ENCODE results near the gene COQ5.
"Not testable (repeated sequence)": the region's sequence is repeated elsewhere in the genome, so short reads cannot be mapped to it uniquely, and the experiment has no call there.

The COQ5 gene

GRCh38 chr12:120537856-120538220 is 8.9 kb upstream of the COQ5 start:
- no peak for DNase-seq (ENCODE audit: low read depth)
- no peak overlapping the region for H3K4me3 ChIP-seq (ENCODE audit: low read depth, low read length)
- TF ChIP-seq CTCF (conservative IDR thresholded peaks at IDR 0.05; ENCODE audit: low read depth, low read length): no peak

GRCh38 chr12:120536064-120536791 is 7.3 kb upstream of the COQ5 start:
- DNase-seq (ENCODE audit: low read depth): no peak
- no peak for TF ChIP-seq CTCF (conservative IDR thresholded peaks at IDR 0.05; ENCODE audit: low read depth, low read length)
- H3K4me3 ChIP-seq (ENCODE audit: low read depth, low read length): peak overlapping the region; percentile 93

- no peak for TF ChIP-seq CTCF (conservative IDR thresholded peaks at IDR 0.05; ENCODE audit: low read depth, low read length)
- peak; percentile 89 for DNase-seq (ENCODE audit: low read depth)
- peak overlapping the region; percentile 93 for H3K4me3 ChIP-seq (ENCODE audit: low read depth, low read length)
These were observed 6.0 kb upstream of the COQ5 start for GRCh38 chr12:120534703-120535655.

- DNase-seq (ENCODE audit: low read depth): peak; percentile 92
- no peak for TF ChIP-seq CTCF (conservative IDR thresholded peaks at IDR 0.05; ENCODE audit: low read depth, low read length)
- peak within 1 kb of the TSS; percentile 93 for H3K4me3 ChIP-seq (ENCODE audit: low read depth, low read length)
These were observed 5.3 kb upstream of the COQ5 start, which contains the start of gene RNF10 for GRCh38 chr12:120534203-120534702. RNF10 (plus strand) TSS chr12:120534356; CDS start chr12:120534812, 456 bp downstream.

- no peak overlapping the region for H3K4me3 ChIP-seq (ENCODE audit: low read depth, low read length)
- DNase-seq (ENCODE audit: low read depth): no peak
- no peak for TF ChIP-seq CTCF (conservative IDR thresholded peaks at IDR 0.05; ENCODE audit: low read depth, low read length)
These were observed 3.8 kb upstream of the COQ5 start for GRCh38 chr12:120532701-120533238.

- H3K4me3 ChIP-seq (ENCODE audit: low read depth, low read length): peak overlapping the region; percentile 92
These were observed 1.4 kb upstream of the COQ5 start for GRCh38 chr12:120530418-120530761.

More at GRCh38 chr12:120530418-120530761, 1.4 kb upstream of the COQ5 start:
- not testable (repeated sequence) for DNase-seq (ENCODE audit: low read depth)

Data from choroid plexus epithelial cell (primary cell).